ENCODE measurements around the gene CNTNAP5.

- no peak for TF ChIP-seq CTCF (IDR thresholded peaks at IDR 0.05 in 4 of 5, conservative IDR thresholded peaks at IDR 0.05 in 1 of 5)
- TF ChIP-seq POLR2A (IDR thresholded peaks at IDR 0.05), result no peak
These were observed 645.1 kb downstream of the CNTNAP5 start for GRCh38 chr2:124670187-124670586.

All from gastrocnemius medialis (tissue), 4 donors.